HFFc6 (cell line): Measurements from ENCODE around the gene CAPN3. TPM values are rescaled to one million over a fixed set of nuclear protein-coding genes. Genes with fewer than 3 reads are reported as not detected.

Source experiments
- DNase-seq: peaks from one replicate; pipeline ENCODE4 v3.0.0-alpha.2; 2018
- H3K27ac Mint-ChIP-seq: 2 replicates; pipeline ENCODE4 v1.8.0; 2020; ENCODE audit warnings: mild to moderate bottlenecking, mixed read lengths
- H3K27me3 Mint-ChIP-seq: 2 replicates; pipeline ENCODE4 v1.8.0; 2021; ENCODE audit warnings: mild to moderate bottlenecking, moderate library complexity, mixed read lengths; ENCODE audit not compliant: insufficient read depth
- H3K36me3 Mint-ChIP-seq: 2 replicates; pipeline ENCODE4 v1.8.0; 2021; ENCODE audit warnings: low read depth, mixed read lengths
- H3K4me1 Mint-ChIP-seq: 2 replicates; pipeline ENCODE4 v1.8.0; 2020; ENCODE audit warnings: low read depth, mixed read lengths
- H3K4me3 Mint-ChIP-seq: 2 replicates; pipeline ENCODE4 v1.8.0; 2020; ENCODE audit warnings: mild to moderate bottlenecking, moderate library complexity, mixed read lengths
- H3K9me3 Mint-ChIP-seq: 2 replicates; pipeline ENCODE4 v1.8.0; 2020; ENCODE audit warnings: mild to moderate bottlenecking, mixed read lengths
- total RNA-seq, 6 experiments: library from RNA; stranded (reverse); fragmentation: NEBNext Ultra II Directional; extraction: Animal tissue kit (Norgen Biotek cat#: 25700); gene quantifications; 2 replicates in 1 of 6; 3 replicates in 5 of 6; pipeline ENCODE4 v1.2.3, GENCODE V29; 2021
- TF ChIP-seq, protein P1 (sequence below): fragments of 200-600 bp; sonication (generic); IDR thresholded peaks from 2 replicates; pipeline ENCODE4 v1.5.0; 2021; ENCODE audit warnings: antibody characterized with exemption, mild to moderate bottlenecking

CAPN3 gene
- total RNA-seq, 6 experiments from 2014 or later: 0.81 to 1.9 (median 1.5) TPM

GRCh38 chr15:42373274-42373673, 14.0 kb downstream of the CAPN3 start:
- Mint-ChIP-seq H3K27me3 (peaks cover 2% of the 10 kb centered on the region; the same call in 1 of the 2 replicates), H3K4me1 (peaks cover 27% of the 10 kb centered on the region), H3K36me3 (peaks cover 14% of the 10 kb centered on the region), H3K9me3 (peaks cover 10% of the 10 kb centered on the region), H3K27ac (no peak overlapping the region), H3K4me3 (no peak overlapping the region)
- no peak for DNase-seq
- TF ChIP-seq, protein P1, sequence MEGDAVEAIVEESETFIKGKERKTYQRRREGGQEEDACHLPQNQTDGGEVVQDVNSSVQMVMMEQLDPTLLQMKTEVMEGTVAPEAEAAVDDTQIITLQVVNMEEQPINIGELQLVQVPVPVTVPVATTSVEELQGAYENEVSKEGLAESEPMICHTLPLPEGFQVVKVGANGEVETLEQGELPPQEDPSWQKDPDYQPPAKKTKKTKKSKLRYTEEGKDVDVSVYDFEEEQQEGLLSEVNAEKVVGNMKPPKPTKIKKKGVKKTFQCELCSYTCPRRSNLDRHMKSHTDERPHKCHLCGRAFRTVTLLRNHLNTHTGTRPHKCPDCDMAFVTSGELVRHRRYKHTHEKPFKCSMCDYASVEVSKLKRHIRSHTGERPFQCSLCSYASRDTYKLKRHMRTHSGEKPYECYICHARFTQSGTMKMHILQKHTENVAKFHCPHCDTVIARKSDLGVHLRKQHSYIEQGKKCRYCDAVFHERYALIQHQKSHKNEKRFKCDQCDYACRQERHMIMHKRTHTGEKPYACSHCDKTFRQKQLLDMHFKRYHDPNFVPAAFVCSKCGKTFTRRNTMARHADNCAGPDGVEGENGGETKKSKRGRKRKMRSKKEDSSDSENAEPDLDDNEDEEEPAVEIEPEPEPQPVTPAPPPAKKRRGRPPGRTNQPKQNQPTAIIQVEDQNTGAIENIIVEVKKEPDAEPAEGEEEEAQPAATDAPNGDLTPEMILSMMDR: no peak

GRCh38 chr15:42373936-42374335, 14.6 kb downstream of the CAPN3 start:
- DNase-seq: no peak
- H3K27me3 Mint-ChIP-seq: peaks cover 2% of the 10 kb centered on the region; the same call in 1 of the 2 replicates
- peaks cover 9% of the 10 kb centered on the region for H3K9me3 Mint-ChIP-seq
- peaks cover 16% of the 10 kb centered on the region for H3K36me3 Mint-ChIP-seq
- peaks cover 23% of the 10 kb centered on the region for H3K4me1 Mint-ChIP-seq
- TF ChIP-seq, protein P1: no peak
- no peak overlapping the region for H3K27ac Mint-ChIP-seq
- H3K4me3 Mint-ChIP-seq: no peak overlapping the region

DNA sequence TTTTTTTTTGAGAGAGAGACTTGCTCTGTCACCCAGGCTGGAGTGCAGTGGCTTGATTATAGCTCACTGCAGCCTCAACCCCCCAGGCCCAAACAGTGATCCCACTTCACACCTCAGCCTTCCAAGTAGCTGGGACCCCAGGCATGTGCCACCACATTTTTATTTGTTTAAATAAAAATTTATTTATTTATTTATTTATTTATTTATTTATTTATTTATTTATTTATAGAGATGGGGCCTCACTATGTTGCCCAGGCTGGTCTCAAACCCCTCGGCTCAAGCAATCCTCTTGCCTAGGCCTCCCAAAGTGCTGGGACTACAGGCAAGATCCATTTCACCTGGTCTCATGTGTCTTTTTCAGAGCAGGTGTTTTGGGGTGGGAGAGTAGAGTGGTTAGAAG, 15.5 kb downstream of the CAPN3 start:
- H3K27ac Mint-ChIP-seq: no peak overlapping the region
- H3K4me1 Mint-ChIP-seq: peaks cover 14% of the 10 kb centered on the region
- TF ChIP-seq, protein P1: no peak
- H3K4me3 Mint-ChIP-seq: no peak overlapping the region
- no peak for DNase-seq
- peaks cover 2% of the 10 kb centered on the region; the same call in 1 of the 2 replicates for H3K27me3 Mint-ChIP-seq
- peaks cover 6% of the 10 kb centered on the region; the same call in 1 of the 2 replicates for H3K9me3 Mint-ChIP-seq
- peaks cover 12% of the 10 kb centered on the region for H3K36me3 Mint-ChIP-seq

GRCh38 chr15:42375252-42375651, 16.0 kb downstream of the CAPN3 start:
- Mint-ChIP-seq H3K27ac (no peak overlapping the region), H3K4me3 (no peak overlapping the region), H3K9me3 (peaks cover 6% of the 10 kb centered on the region; the same call in 1 of the 2 replicates), H3K27me3 (peaks cover 2% of the 10 kb centered on the region; the same call in 1 of the 2 replicates), H3K36me3 (peaks cover 12% of the 10 kb centered on the region), H3K4me1 (peaks cover 10% of the 10 kb centered on the region)
- no peak for DNase-seq
- TF ChIP-seq, protein P1: no peak

GRCh38 chr15:42375941-42376340, 16.6 kb downstream of the CAPN3 start:
- no peak overlapping the region for H3K4me3 Mint-ChIP-seq

More at GRCh38 chr15:42375941-42376340, 16.6 kb downstream of the CAPN3 start:
- Mint-ChIP-seq H3K27ac (no peak overlapping the region), H3K4me1 (peaks cover 3% of the 10 kb centered on the region), H3K9me3 (peaks cover 6% of the 10 kb centered on the region; the same call in 1 of the 2 replicates), H3K36me3 (peaks cover 12% of the 10 kb centered on the region), H3K27me3 (peaks cover 2% of the 10 kb centered on the region; the same call in 1 of the 2 replicates)
- TF ChIP-seq, protein P1: no peak
- DNase-seq: no peak
